ENCODE results near the gene TBC1D17. TPM values are rescaled to one million over a fixed set of nuclear protein-coding genes. Genes with fewer than 3 reads are reported as not detected.
"Not testable (repeated sequence)": the region's sequence is repeated elsewhere in the genome, so short reads cannot be mapped to it uniquely, and the experiment has no call there.

Gene TBC1D17
- total RNA-seq, 1 donor, result 21.4 TPM

DNA sequence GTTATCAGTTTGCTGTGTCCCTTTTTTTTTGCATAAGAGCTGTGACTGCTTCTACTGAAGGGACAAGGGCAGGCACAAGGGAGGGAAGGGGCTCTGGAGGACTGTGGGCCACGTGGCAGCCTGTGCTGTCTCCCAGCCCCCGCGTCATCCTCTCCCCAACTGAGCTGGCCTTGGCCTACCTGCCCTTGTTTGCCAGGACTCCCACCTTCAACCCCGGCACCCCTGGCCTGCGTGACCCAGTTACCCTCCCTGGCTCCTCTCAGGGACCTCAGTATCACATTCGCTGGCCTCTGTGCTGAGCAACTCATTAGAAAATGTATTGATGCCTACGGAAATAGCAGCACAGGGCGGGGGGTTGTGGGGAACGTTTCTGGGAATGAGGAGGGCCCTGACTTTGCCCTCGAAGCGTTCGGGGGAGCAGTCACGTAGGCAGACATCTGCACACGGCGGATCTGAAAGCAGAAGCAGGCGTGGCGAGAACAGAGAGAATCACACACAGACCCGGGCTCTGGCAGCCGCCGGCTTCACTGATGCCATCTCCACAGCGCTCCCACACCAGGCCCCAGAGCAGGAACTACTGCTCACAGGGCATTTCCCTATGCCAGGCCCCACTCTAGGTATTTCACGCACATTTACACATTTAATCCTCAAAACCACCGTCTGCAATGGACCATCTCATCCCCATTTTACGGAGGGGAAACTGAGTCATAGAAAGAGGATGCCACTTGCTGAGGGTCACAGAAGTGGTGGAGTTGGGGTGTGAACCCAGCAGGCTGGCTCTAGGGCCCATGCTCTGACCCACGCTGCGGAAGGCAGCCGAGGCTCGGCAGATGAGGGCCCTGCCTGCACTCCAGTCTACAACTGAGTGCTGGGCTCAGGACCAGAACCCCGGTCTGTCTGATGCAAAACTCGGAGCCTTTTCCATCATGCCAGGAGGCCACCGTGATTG, 45.8 kb downstream of the TBC1D17 start:
- Histone ChIP-seq H3K4me2 (ENCODE audit: insufficient read depth, low read length) (no peak overlapping the region), H4K20me1 (ENCODE audit: insufficient read depth, low read length) (peaks cover 58% of the 10 kb centered on the region), H2AFZ (ENCODE audit: low read length) (no peak overlapping the region), H3K79me2 (ENCODE audit: insufficient read depth, low read length) (peaks cover 94% of the 10 kb centered on the region), H3K9me3 (ENCODE audit: low read depth, low read length) (no peaks in the 10 kb centered on the region), H3K36me3 (ENCODE audit: insufficient read depth, low read length) (peaks cover 38% of the 10 kb centered on the region), H3K4me3 (ENCODE audit: insufficient read depth, low read length) (no peak overlapping the region), H3K27me3 (ENCODE audit: insufficient read depth, low read length) (no peaks in the 10 kb centered on the region), H3K4me1 (ENCODE audit: insufficient read depth, low read length) (peaks cover 10% of the 10 kb centered on the region), H3K27ac (ENCODE audit: low read depth, low read length) (peak overlapping the region; percentile 61)
- TF ChIP-seq, protein P1, sequence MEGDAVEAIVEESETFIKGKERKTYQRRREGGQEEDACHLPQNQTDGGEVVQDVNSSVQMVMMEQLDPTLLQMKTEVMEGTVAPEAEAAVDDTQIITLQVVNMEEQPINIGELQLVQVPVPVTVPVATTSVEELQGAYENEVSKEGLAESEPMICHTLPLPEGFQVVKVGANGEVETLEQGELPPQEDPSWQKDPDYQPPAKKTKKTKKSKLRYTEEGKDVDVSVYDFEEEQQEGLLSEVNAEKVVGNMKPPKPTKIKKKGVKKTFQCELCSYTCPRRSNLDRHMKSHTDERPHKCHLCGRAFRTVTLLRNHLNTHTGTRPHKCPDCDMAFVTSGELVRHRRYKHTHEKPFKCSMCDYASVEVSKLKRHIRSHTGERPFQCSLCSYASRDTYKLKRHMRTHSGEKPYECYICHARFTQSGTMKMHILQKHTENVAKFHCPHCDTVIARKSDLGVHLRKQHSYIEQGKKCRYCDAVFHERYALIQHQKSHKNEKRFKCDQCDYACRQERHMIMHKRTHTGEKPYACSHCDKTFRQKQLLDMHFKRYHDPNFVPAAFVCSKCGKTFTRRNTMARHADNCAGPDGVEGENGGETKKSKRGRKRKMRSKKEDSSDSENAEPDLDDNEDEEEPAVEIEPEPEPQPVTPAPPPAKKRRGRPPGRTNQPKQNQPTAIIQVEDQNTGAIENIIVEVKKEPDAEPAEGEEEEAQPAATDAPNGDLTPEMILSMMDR (IDR thresholded peaks at IDR 0.05; ENCODE audit: extremely low read depth, low read depth, low read length), result no peak
- peak; percentile 34 for DNase-seq (ENCODE audit: insufficient read length, low spot score, missing footprints)

DNA sequence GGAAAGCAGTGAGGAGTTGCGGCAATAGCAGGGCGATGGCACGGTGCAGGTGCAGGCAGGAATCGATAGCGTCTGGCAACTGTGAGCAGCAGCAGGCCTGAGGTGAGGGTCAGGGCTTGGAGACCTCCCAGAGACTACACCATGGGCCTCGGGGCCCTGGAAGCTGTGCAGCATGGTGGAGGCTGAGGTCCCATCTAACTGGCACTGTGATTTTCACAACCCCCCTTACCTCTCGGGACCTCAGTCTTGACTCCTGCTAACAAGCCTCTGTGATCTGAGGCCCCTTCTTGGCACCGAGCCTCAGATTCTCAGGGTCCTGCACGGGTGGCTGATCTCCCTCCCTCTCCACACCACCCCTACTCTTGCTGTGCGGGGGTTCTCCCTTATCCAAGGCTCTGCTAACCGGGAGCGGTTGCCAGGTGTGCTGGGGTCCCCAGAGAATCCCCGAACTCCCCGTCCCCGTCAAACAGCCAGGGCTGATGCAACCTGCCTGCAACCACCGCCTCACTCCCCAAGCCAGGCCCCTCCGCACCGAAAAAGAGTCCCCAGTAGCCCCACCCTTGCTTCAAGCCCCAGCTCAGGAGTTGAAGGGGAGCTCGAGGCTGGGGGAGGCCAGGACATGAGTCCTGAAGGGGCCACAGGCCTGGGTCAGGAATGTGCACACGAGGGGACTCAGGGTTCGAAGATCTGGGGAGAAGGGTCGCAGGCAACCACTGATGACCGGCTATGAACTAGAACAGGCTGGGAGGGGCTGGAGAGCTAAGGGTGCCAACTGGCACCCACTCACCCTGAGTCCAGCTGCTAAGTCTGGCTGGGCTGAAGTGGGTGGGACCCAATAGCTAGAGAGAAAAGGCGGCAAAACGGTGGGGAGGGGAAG, 46.7 kb downstream of the TBC1D17 start:
- no peaks in the 10 kb centered on the region for H3K27me3 ChIP-seq (ENCODE audit: insufficient read depth, low read length)
- H3K27ac ChIP-seq (ENCODE audit: low read depth, low read length), result no peak overlapping the region
- no peaks in the 10 kb centered on the region for H3K9me3 ChIP-seq (ENCODE audit: low read depth, low read length)
- peaks cover 96% of the 10 kb centered on the region for H3K79me2 ChIP-seq (ENCODE audit: insufficient read depth, low read length)
- H4K20me1 ChIP-seq (ENCODE audit: insufficient read depth, low read length), result peaks cover 56% of the 10 kb centered on the region
- no peak overlapping the region for H2AFZ ChIP-seq (ENCODE audit: low read length)
- DNase-seq (ENCODE audit: insufficient read length, low spot score, missing footprints), result peak; percentile 42
- H3K4me3 ChIP-seq (ENCODE audit: insufficient read depth, low read length), result no peak overlapping the region
- peaks cover 10% of the 10 kb centered on the region for H3K4me1 ChIP-seq (ENCODE audit: insufficient read depth, low read length)
- TF ChIP-seq, protein P1 (IDR thresholded peaks at IDR 0.05; ENCODE audit: extremely low read depth, low read depth, low read length), result no peak
- H3K36me3 ChIP-seq (ENCODE audit: insufficient read depth, low read length), result peaks cover 36% of the 10 kb centered on the region
- no peak overlapping the region for H3K4me2 ChIP-seq (ENCODE audit: insufficient read depth, low read length)

DNA sequence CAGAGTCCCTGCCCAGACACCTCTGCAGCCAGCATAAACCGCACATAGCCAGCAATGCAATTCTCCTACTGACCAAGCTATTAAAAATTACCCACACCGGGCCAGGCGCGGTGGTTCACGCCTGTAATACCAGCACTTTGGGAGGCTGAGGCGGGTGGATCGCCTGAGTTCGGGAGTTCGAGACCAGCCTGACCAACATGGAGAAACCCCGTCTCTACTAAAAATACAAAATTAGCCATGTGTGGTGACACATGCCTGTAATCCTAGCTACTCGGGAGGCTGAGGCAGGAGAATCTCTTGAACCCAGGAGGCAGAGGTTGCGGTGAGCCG, 47.3 kb downstream of the TBC1D17 start:
- Histone ChIP-seq H3K36me3 (ENCODE audit: insufficient read depth, low read length) (peaks cover 36% of the 10 kb centered on the region), H3K79me2 (ENCODE audit: insufficient read depth, low read length) (peaks cover 91% of the 10 kb centered on the region), H4K20me1 (ENCODE audit: insufficient read depth, low read length) (peaks cover 52% of the 10 kb centered on the region), H3K4me1 (ENCODE audit: insufficient read depth, low read length) (peaks cover 10% of the 10 kb centered on the region)
- not testable (repeated sequence) for H3K4me2 ChIP-seq (ENCODE audit: insufficient read depth, low read length); H3K27ac ChIP-seq (ENCODE audit: low read depth, low read length); H3K27me3 ChIP-seq (ENCODE audit: insufficient read depth, low read length); H2AFZ ChIP-seq (ENCODE audit: low read length); DNase-seq (ENCODE audit: insufficient read length, low spot score, missing footprints); H3K4me3 ChIP-seq (ENCODE audit: insufficient read depth, low read length); H3K9me3 ChIP-seq (ENCODE audit: low read depth, low read length)

DNA sequence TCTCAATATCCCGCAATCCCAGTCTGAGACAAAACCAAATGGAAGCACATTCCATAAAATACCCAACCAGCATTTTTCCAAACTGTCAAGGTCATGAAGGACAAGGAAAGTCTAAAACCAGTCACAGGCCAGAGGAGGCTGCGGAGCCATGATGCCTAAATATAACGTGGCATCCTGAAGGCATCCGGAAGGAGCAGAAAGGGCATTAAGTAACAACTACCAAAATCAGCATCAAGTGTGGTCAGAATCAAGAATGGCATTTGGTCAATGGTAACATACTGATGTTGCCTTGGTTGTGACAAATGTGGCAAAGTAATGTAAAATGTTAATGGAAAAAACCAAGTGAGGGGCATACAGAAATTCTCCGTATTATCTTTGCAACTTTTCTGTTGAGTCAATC, 48.0 kb downstream of the TBC1D17 start:
- peaks cover 84% of the 10 kb centered on the region for H3K79me2 ChIP-seq (ENCODE audit: insufficient read depth, low read length)
- TF ChIP-seq, protein P1 (IDR thresholded peaks at IDR 0.05; ENCODE audit: extremely low read depth, low read depth, low read length), result no peak
- no peak overlapping the region for H3K27ac ChIP-seq (ENCODE audit: low read depth, low read length)
- H3K9me3 ChIP-seq (ENCODE audit: low read depth, low read length), result no peaks in the 10 kb centered on the region
- peaks cover 33% of the 10 kb centered on the region for H3K36me3 ChIP-seq (ENCODE audit: insufficient read depth, low read length)
- H3K4me2 ChIP-seq (ENCODE audit: insufficient read depth, low read length), result no peak overlapping the region
- H3K4me1 ChIP-seq (ENCODE audit: insufficient read depth, low read length), result peaks cover 13% of the 10 kb centered on the region
- H4K20me1 ChIP-seq (ENCODE audit: insufficient read depth, low read length), result peaks cover 49% of the 10 kb centered on the region
- H3K27me3 ChIP-seq (ENCODE audit: insufficient read depth, low read length), result no peaks in the 10 kb centered on the region
- no peak overlapping the region for H2AFZ ChIP-seq (ENCODE audit: low read length)
- no peak overlapping the region for H3K4me3 ChIP-seq (ENCODE audit: insufficient read depth, low read length)
- no peak for DNase-seq (ENCODE audit: insufficient read length, low spot score, missing footprints)

Data from osteoblast (primary cell).